HK-2 (cell line): ENCODE data around the gene MXRA7.
A peak's percentile ranks its signal among the peaks of the same experiment; 100 is the strongest.
"Not testable (repeated sequence)": the region's sequence is repeated elsewhere in the genome, so short reads cannot be mapped to it uniquely, and the experiment has no call there.

Experiments
- DNase-seq: peaks from one replicate; pipeline ENCODE4 v3.0.0-alpha.2; 2018; ENCODE audit not compliant: unreplicated experiment

MXRA7 gene

DNA sequence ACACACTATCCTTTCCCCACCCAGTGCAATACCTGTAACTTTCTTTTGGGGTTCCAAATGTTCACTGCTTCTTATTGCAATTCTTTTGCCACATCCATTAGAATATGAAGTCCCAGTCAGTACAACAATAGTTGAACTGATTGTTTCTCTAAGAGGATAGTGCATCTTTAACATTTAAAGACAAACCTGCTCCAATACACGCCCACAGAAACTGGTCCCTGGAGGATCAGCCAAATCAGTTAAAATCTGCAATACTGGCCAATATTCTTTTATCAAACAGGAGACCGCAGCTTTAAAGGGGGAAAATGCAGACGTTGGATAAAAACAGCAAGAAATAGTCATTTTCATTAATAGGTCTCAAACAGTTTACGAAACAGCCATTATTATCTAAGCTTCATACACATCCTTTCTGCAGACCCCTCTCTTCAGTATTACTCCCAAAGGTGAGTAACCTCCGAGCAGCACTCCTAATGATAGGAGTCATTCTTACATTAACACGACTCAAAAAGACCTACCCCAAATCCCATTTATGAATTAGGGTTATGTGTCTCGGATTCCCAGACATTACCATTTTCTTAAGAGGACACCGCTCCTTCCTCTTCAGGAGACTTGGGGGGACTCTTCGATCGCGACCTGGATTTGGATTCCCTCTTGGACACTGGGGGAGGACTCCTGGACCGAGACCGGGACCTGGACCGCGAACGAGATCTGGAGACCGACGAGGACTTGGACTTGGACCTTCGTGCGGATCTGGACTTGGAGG is 25.0 kb upstream of the MXRA7 start:
- no peak for DNase-seq

DNA sequence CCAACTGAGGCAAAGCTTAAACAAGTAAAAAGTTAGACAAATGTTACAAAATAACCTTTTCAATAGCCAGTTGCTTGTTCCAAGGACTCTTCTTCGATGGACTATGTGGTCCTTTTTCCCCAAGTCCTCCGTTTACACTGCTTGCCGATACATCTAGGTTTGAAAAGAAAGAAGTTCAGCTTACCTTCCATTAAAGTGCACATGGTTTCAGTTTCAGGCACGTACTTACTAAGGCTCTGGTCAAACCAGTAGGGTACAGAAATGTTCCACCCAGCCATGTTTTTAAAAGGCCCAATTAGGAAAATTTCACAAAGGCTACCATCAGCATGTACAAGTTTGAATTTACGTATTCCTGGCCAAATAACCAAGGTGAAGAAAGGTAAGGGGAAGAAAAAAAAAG is 24.2 kb upstream of the MXRA7 start:
- DNase-seq: no peak

DNA sequence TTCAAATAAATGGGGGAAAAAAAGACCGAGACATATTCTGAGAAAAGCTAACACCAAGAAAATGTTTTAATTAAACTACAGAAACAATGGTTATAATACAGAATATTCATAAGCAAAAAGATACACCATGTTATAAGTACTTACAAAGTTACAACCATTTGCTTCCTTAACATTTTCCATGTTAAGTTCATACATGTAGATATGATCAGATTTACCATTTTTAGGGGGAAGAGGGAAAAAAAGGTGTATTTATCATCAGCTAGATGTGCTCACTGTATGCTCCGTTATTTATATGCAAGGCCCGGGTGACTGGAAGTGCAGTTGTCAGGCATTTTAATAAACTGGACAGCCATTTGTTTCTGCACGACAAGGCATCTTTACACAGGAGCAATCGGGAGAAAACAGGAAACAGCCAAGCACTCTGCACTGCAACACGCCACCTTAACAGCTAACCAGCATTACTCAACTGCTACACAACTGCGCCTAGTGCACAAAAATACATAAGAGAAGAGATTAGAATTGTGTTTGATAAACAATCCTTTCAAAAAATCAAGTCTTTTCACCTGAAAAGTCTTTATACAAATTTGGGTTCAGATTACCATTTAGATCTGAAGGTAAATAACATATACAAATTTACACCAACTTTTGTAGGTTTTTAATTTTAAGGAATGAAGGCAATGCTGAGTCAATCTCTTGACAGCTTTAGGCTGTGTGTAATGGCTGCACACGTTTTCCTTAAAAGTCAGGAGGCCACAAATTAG is 23.5 kb upstream of the MXRA7 start:
- no peak for DNase-seq

GRCh38 chr17:76733618-76733957 is 22.8 kb upstream of the MXRA7 start:
- DNase-seq: no peak

- no peak for DNase-seq
These were observed 22.2 kb upstream of the MXRA7 start for GRCh38 chr17:76732734-76733617.

GRCh38 chr17:76731800-76732733 is 21.3 kb upstream of the MXRA7 start:
- DNase-seq: not testable (repeated sequence)

DNA sequence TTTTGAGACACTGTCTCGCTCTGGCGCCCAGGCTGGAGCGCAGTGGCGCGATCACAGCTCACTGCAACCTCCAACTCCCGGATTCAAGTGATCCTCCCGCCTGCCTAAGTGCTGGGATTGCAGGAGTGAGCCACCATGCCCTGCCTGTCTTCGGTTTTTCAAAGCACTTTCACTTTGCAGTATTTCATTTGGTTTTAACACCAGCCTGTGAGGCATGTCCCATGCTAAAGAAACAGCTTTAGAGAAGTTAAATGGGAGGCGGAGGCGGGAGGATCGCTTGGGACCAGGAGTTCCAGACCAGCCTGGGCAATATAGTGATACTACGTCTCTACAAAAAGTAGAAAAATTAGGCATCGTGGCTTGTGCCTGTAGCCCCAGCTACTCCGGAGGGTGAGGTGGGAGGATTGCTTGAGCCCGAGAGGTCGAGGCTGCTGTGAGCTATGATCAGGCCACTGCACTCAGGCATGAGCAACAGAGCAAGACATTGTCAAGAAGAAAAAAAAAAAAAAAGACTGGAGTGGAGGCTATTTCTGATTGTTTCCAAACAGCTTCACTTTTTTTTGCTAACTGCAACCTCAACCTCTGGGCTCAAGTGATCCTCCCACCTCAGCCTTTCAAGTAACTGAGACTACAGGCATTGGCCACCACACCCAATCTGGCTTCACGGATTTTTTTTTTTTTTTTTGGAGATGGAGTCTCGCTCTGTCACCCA is 17.1 kb upstream of the MXRA7 start:
- peak; percentile 52 for DNase-seq

DNA sequence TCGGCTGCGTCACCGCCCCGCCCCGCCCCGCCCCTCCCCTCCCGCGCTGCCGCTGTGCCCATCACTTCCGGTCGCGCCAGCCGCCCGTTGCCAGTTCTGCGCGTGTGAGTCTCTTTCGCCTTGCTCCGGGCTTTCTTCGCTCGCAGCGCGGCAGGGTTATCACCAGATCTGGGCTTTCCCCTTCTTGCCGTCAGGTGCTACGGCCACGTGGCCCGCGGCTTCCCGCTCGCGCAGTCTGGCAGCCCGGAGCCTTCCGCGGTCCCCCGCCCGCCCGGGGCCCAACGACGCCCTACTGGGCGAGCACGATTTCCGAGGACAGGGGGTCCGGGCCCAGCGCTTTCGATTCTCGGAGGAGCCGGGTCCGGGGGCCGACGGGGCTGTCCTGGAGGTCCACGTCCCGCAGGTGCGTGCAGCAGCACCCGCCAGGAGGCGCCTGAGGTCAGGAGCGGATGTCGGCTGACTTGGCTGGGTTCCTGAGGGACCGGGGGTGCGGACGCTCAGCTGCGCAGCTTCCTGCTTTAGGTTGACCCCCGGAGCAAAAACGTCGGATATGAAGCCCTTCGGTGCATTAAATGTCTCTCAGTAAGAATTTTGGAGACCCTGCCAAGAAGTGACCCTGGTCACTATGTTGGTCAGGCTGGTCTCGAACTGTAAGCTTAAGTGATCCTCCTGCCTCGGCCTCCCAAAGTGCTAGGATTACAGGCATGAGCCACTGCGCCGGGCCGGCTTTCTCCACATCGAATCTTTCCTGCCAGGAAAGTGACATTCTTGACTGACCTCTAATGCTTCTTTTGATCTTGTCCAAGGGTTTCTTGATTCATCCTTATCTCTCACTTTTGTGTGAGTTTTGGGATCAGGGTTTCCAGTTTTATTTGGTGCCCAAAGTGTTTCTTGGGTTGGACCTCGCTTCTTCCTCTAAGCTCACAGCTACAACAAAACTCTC is 16.3 kb upstream of the MXRA7 start, which contains the start of gene METTL23:
Gene METTL23, plus strand, starts transcription at position 64 of the 943 bp plus-strand sequence. CDS start 2,872 bp downstream, outside the sequence.
- peak; percentile 82 for DNase-seq

GRCh38 chr17:76726231-76726775 is 15.5 kb upstream of the MXRA7 start, which contains the start of gene JMJD6:
Gene JMJD6, minus strand, starts transcription at chr17:76726606. Its CDS starts 131 bp downstream, at chr17:76726475.
- DNase-seq: peak; percentile 98

GRCh38 chr17:76725580-76726230 is 14.9 kb upstream of the MXRA7 start:
- DNase-seq: peak; percentile 61

- DNase-seq: no peak
These were observed 13.0 kb upstream of the MXRA7 start for GRCh38 chr17:76723812-76724211.

GRCh38 chr17:76722977-76723376 is 12.2 kb upstream of the MXRA7 start:
- DNase-seq: not testable (repeated sequence)

- no peak for DNase-seq
These were observed 11.5 kb upstream of the MXRA7 start for GRCh38 chr17:76722279-76722678.

GRCh38 chr17:76721463-76721862 is 10.7 kb upstream of the MXRA7 start:
- no peak for DNase-seq

DNA sequence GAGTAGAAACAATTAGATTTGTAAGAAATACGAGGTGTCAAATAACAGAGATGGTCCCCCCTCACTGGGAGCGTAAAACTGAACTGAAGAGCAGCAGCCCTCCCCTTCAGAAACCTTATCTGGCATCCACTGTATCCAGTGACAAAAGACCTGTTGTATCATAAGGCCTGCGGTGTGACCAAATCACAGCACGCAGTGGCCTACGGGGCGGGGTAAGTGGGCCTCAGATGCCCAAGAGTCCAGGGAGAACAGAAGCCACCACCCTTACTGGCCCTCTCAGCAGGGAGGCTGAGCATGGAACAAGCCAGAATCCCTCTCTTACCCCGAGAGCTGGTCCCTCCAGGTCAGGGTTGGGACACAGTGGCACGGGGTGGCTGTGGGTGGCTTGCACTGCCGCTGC is 10.2 kb upstream of the MXRA7 start:
- DNase-seq: no peak

DNA sequence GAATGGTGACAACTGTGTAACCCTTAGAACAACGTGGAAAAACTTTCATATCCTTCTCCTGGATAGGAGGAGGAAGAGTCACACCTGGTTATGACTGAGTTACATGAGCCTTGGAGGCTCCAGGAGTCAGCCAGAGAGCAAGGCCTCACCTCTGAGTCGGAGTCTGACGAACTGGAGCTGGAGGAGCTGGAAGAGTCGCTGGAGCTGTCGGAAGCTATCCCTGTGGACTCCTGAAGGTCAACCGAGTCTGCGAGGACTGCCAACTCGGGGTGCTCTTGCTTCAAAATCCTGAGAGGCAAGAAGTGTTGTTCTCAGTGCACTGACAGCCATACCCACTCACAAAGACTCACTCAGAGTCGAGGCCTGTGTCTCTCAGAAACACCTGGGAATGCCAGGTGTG is 9.4 kb upstream of the MXRA7 start:
- DNase-seq: no peak

GRCh38 chr17:76718516-76718915 is 7.8 kb upstream of the MXRA7 start:
- DNase-seq: no peak

DNA sequence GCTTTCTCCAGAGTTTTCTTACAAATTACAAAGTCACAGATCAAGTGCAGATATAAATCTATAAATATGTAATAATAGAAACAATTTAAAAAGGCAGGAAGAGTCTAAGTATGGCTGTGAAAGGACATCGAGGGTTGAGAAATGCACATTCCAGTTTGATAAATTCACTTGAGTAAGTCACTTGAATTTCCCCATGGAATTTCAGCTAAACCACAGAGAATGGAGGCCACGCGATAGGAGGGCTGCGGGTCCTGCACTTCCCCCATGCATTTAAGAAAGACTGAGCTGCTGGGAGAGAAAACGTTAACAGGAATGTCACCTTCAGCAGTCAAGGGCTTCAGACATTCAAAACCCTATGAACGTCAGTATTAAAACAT is 6.1 kb upstream of the MXRA7 start:
- DNase-seq: peak; percentile 69
